IPS-15b (cell line): Measurements from ENCODE around the gene NOL3.

ENCODE experiments used
- H3K27me3 ChIP-seq: one replicate; pipeline ENCODE4 v1.6.1; 2013; ENCODE audit warnings: low read length; ENCODE audit not compliant: control insufficient read depth, insufficient read depth
- H3K36me3 ChIP-seq: one replicate; pipeline ENCODE4 v1.6.1; 2013; ENCODE audit warnings: low read length; ENCODE audit not compliant: control insufficient read depth, insufficient read depth
- H3K4me1 ChIP-seq: one replicate; pipeline ENCODE4 v1.6.1; 2013; ENCODE audit warnings: mild to moderate bottlenecking, low read length; ENCODE audit not compliant: control insufficient read depth, insufficient read depth
- H3K4me3 ChIP-seq: one replicate; pipeline ENCODE4 v1.5.1; 2013; ENCODE audit warnings: low read depth, low read length
- H3K9ac ChIP-seq: one replicate; pipeline ENCODE4 v1.6.1; 2013; ENCODE audit warnings: low read depth, mild to moderate bottlenecking, low read length
- H3K9me3 ChIP-seq: one replicate; pipeline ENCODE4 v1.6.1; 2013; ENCODE audit warnings: mild to moderate bottlenecking, low read length; ENCODE audit not compliant: control insufficient read depth, insufficient read depth

Gene NOL3

GRCh38 chr16:67202956-67203493 is 32.7 kb downstream of the NOL3 start:
- no peak overlapping the region for H3K9ac ChIP-seq
- H3K27me3 ChIP-seq: no peaks in the 10 kb centered on the region
- H3K4me1 ChIP-seq: peaks cover 6% of the 10 kb centered on the region
- H3K9me3 ChIP-seq: no peaks in the 10 kb centered on the region
- peaks cover 15% of the 10 kb centered on the region for H3K36me3 ChIP-seq
- no peak overlapping the region for H3K4me3 ChIP-seq

- Histone ChIP-seq H3K4me1 (peaks cover 4% of the 10 kb centered on the region), H3K4me3 (no peak overlapping the region), H3K9ac (no peak overlapping the region), H3K9me3 (no peaks in the 10 kb centered on the region), H3K27me3 (no peaks in the 10 kb centered on the region), H3K36me3 (peaks cover 11% of the 10 kb centered on the region)
Measured at GRCh38 chr16:67204076-67204475, 33.7 kb downstream of the NOL3 start.

GRCh38 chr16:67206129-67206837 is 35.9 kb downstream of the NOL3 start:
- H3K4me3 ChIP-seq: no peak overlapping the region
- H3K9ac ChIP-seq: peak overlapping the region; percentile 24
- H3K27me3 ChIP-seq: no peaks in the 10 kb centered on the region
- peaks cover 2% of the 10 kb centered on the region for H3K4me1 ChIP-seq
- no peaks in the 10 kb centered on the region for H3K9me3 ChIP-seq
- peaks cover 11% of the 10 kb centered on the region for H3K36me3 ChIP-seq

GRCh38 chr16:67206838-67207248 is 36.5 kb downstream of the NOL3 start:
- Histone ChIP-seq H3K36me3 (peaks cover 11% of the 10 kb centered on the region), H3K9ac (peak overlapping the region; percentile 24), H3K4me3 (no peak overlapping the region), H3K27me3 (peaks cover under 1% of the 10 kb centered on the region), H3K4me1 (peaks cover 2% of the 10 kb centered on the region), H3K9me3 (no peaks in the 10 kb centered on the region)

GRCh38 chr16:67207249-67208091 is 37.1 kb downstream of the NOL3 start:
- Histone ChIP-seq H3K9ac (peak overlapping the region; percentile 24), H3K36me3 (peaks cover 8% of the 10 kb centered on the region), H3K4me1 (peaks cover 2% of the 10 kb centered on the region), H3K27me3 (peaks cover 3% of the 10 kb centered on the region), H3K4me3 (no peak overlapping the region), H3K9me3 (no peaks in the 10 kb centered on the region)

GRCh38 chr16:67208154-67208896 is 38.0 kb downstream of the NOL3 start:
- no peak overlapping the region for H3K4me3 ChIP-seq
- H3K9ac ChIP-seq: no peak overlapping the region
- peaks cover 3% of the 10 kb centered on the region for H3K27me3 ChIP-seq
- no peaks in the 10 kb centered on the region for H3K9me3 ChIP-seq
- H3K36me3 ChIP-seq: peaks cover 4% of the 10 kb centered on the region
- peaks cover 2% of the 10 kb centered on the region for H3K4me1 ChIP-seq

- H3K27me3 ChIP-seq: peaks cover 3% of the 10 kb centered on the region
- H3K4me3 ChIP-seq: no peak overlapping the region
- H3K9me3 ChIP-seq: no peaks in the 10 kb centered on the region
- peaks cover 2% of the 10 kb centered on the region for H3K4me1 ChIP-seq
- no peaks in the 10 kb centered on the region for H3K36me3 ChIP-seq
- H3K9ac ChIP-seq: no peak overlapping the region
Measured at GRCh38 chr16:67209565-67209964, 39.2 kb downstream of the NOL3 start.

GRCh38 chr16:67210069-67210937 is 40.0 kb downstream of the NOL3 start:
- Histone ChIP-seq H3K4me1 (peaks cover 2% of the 10 kb centered on the region), H3K27me3 (peaks cover 3% of the 10 kb centered on the region), H3K36me3 (no peaks in the 10 kb centered on the region), H3K9me3 (no peaks in the 10 kb centered on the region), H3K9ac (no peak overlapping the region), H3K4me3 (no peak overlapping the region)

GRCh38 chr16:67211674-67212073 is 41.3 kb downstream of the NOL3 start:
- H3K4me1 ChIP-seq: peaks cover 2% of the 10 kb centered on the region
- H3K4me3 ChIP-seq: no peak overlapping the region
- H3K9me3 ChIP-seq: no peaks in the 10 kb centered on the region
- no peaks in the 10 kb centered on the region for H3K36me3 ChIP-seq
- no peak overlapping the region for H3K9ac ChIP-seq
- H3K27me3 ChIP-seq: peaks cover 7% of the 10 kb centered on the region

- Histone ChIP-seq H3K4me3 (no peak overlapping the region), H3K27me3 (peaks cover 7% of the 10 kb centered on the region), H3K9ac (no peak overlapping the region), H3K36me3 (no peaks in the 10 kb centered on the region), H3K9me3 (no peaks in the 10 kb centered on the region), H3K4me1 (no peaks in the 10 kb centered on the region)
Measured at GRCh38 chr16:67212766-67213165, 42.4 kb downstream of the NOL3 start.
